Retinal pigment epithelial cell (primary cell): ENCODE results near the gene GRM4.

Experiments used
- DNase-seq: peaks from one replicate; pipeline ENCODE4 v3.0.0-alpha.2; 2010; ENCODE audit warnings: low read depth
- H3K4me3 ChIP-seq: 2 replicates; pipeline ENCODE4 v1.5.1; 2011; ENCODE audit warnings: mild to moderate bottlenecking, low read length, control low read depth, moderate library complexity
- CTCF ChIP-seq: conservative IDR thresholded peaks from 2 replicates; pipeline ENCODE4 v1.5.1; 2011; ENCODE audit warnings: low read depth, low read length, control low read depth, inconsistent platforms

Gene GRM4

GRCh38 chr6:33998660-33999059 lies 147.2 kb downstream of the GRM4 start:
- no peak for DNase-seq
- no peak for TF ChIP-seq CTCF
- no peak overlapping the region for H3K4me3 ChIP-seq

DNA sequence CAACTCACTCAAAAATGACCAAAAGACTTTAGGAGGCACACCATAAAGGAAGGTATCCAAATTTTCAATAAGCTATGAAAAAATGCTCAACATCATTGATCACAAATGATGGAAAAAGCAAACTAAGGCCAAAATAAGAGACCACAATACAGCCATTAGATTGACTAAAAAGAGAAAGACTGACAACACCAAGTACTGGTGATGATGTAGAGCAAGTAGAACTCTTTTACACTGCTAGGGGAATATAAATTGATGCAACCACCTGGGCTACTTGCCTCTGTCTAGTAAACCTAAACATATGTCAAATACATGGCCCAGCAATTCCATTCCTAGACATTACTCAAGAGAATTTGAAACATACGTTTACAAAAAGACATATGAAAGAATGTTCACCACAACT lies 148.6 kb downstream of the GRM4 start:
- no peak for DNase-seq
- H3K4me3 ChIP-seq = no peak overlapping the region
- TF ChIP-seq CTCF = no peak

GRCh38 chr6:33996120-33996475 lies 149.8 kb downstream of the GRM4 start:
- TF ChIP-seq CTCF = no peak
- no peak for DNase-seq
- no peak overlapping the region for H3K4me3 ChIP-seq

GRCh38 chr6:33995309-33996119 lies 150.4 kb downstream of the GRM4 start:
- H3K4me3 ChIP-seq = no peak overlapping the region
- DNase-seq = no peak
- no peak for TF ChIP-seq CTCF

DNA sequence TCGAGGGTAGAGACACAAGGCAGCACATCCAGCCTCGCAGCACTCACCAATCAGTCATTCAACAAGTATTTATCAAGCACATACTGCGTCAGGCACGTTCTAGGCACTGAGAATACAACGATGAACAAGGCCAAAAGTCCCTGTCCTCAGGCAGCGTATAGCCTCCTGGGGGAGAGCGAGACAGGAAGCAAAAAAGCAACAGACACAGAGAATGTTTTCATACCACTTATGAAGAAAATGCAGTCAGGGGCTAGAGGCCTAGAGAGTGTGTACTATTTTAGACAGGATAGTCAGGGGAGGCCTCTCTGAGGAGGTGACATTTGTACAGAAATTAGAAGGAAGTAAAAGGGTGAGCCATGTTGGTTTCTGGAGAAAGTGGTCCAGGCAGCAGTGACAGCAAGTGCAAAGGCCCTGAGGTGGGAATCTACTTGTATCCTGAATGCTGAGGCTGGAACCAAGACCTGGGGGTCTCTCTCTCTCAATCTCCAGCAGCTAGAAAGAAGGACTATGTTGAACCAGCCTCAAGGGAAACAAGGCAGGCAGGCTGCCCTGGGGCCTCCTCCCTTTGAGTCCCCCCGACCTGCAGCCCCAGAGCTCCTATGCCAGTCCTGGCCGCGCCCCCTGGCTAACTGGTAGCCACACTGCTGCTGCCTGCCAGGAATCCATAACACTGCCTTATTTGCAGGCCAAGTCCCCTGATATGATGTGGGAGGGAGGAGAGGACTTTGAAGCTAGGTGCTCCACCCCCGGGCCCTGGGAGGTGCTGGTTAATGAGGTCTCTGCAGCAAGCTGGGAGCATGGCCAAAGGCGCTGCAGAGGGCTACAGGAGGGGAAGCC lies 151.2 kb downstream of the GRM4 start:
- DNase-seq = no peak
- no peak for TF ChIP-seq CTCF
- no peak overlapping the region for H3K4me3 ChIP-seq

DNA sequence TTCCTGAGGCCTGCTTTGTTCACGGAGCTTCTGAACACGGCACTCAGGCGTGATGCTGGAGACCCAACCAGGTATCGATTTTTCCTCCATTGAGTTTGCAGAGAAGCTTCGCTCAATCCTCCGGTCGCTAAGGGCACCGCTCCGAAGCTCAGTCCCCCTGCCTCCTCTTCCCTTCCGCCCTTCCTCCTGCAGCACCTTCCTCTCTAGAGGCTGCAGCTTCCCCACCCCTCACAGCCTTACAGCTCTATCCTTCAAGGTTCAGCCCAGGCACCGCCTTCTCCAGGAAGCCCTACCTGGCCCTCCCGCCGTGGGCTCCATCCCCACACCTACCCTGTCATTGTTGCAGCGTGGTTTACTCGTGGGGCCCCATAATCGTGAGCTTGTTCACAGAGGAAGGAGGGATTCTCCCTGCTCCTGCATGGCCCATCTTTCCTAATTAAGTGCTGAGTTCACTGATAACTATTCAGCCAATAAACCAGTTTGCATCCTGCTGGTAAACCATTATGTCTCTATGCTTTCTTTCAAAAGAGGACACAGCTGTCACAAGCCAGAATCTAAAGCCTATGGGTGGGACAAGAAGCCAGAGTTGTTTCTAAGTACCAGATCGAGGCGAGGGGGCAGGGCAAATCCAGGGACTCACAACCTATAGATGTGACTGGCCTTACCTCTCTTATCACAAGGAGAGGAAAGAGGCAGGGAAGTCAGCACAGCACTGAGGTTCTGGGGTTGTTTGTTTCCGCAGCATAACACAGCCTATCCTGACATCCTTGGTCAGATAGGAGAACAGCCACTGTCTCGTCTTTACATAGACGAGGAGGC lies 152.0 kb downstream of the GRM4 start:
- H3K4me3 ChIP-seq = no peak overlapping the region
- DNase-seq = no peak
- no peak for TF ChIP-seq CTCF
